Caco-2 (cell line): ENCODE results near the gene SEMA6B. TPM values are rescaled to one million over a fixed set of nuclear protein-coding genes. Genes with fewer than 3 reads are reported as not detected.

Experiments used
- BruUV-seq: library from RNA; stranded (reverse); fragments of 400-500 nt; replicated peaks from 2 replicates; lab custom pipeline; 2021; lab: Mats Ljungman, UMichigan
- CTCF ChIA-PET: fragments of 300-600 bp; sonication (Branson Sonifier 250); formaldehyde crosslinking; loops from one replicate; lab custom pipeline; 2022; ENCODE audit warnings: antibody characterized with exemption; lab: Charles Lee
- POLR2A ChIA-PET: fragments of 300-600 bp; sonication (Branson Sonifier 250); formaldehyde crosslinking; loops from one replicate; lab custom pipeline; 2022; ENCODE audit warnings: antibody characterized with exemption; lab: Charles Lee
- DNase-seq, 2 experiments: peaks; one replicate each; pipeline versions ENCODE4 v3.0.0 to v3.0.0-alpha.2; 2020 to 2022
- H3K27me3 ChIP-seq: replicated peaks from 2 replicates; pipeline ENCODE4 v1.6.0; 2011; ENCODE audit warnings: low read length; ENCODE audit not compliant: control insufficient read depth, insufficient read depth
- H3K36me3 ChIP-seq: 2 replicates; pipeline ENCODE4 v1.5.1; 2011; ENCODE audit warnings: low read length; ENCODE audit not compliant: control insufficient read depth, insufficient read depth
- H3K4me1 ChIP-seq: fragments of 250-450 bp; sonication (Bioruptor Pico); 2 replicates; pipeline ENCODE4 v1.5.1; 2020; ENCODE audit warnings: mild to moderate bottlenecking
- H3K4me3 ChIP-seq: 2 replicates; pipeline ENCODE4 v1.5.1; 2011; ENCODE audit warnings: low read depth, mild to moderate bottlenecking, control low read depth, low read length
- H3K9me3 ChIP-seq: fragments of 250-450 bp; sonication (Bioruptor Pico); 2 replicates; pipeline ENCODE4 v1.5.1; 2020; ENCODE audit warnings: mild to moderate bottlenecking, moderate library complexity
- H3K27ac Mint-ChIP-seq: one replicate; pipeline ENCODE4 v1.8.0; 2022; ENCODE audit warnings: mixed read lengths; ENCODE audit not compliant: unreplicated experiment
- H3K27me3 Mint-ChIP-seq: one replicate; pipeline ENCODE4 v1.8.0; 2022; ENCODE audit warnings: mixed read lengths; ENCODE audit not compliant: insufficient read depth, unreplicated experiment
- H3K36me3 Mint-ChIP-seq: one replicate; pipeline ENCODE4 v1.8.0; 2022; ENCODE audit warnings: mild to moderate bottlenecking, mixed read lengths; ENCODE audit not compliant: insufficient read depth, unreplicated experiment
- H3K4me1 Mint-ChIP-seq: one replicate; pipeline ENCODE4 v1.8.0; 2022; ENCODE audit warnings: low read depth, mixed read lengths; ENCODE audit not compliant: unreplicated experiment
- H3K4me3 Mint-ChIP-seq: one replicate; pipeline ENCODE4 v1.8.0; 2022; ENCODE audit warnings: mild to moderate bottlenecking, moderate library complexity, mixed read lengths; ENCODE audit not compliant: unreplicated experiment
- H3K9me3 Mint-ChIP-seq: one replicate; pipeline ENCODE4 v1.8.0; 2022; ENCODE audit warnings: mixed read lengths; ENCODE audit not compliant: unreplicated experiment
- CTCF ChIP-seq, 2 experiments: fragments of 200-600 bp in 1 of 2; IDR thresholded peaks; 1 replicate in 1 of 2; 2 replicates in 1 of 2; pipeline versions ENCODE4 v1.5.1 to v1.8.0; 2011 to 2022; ENCODE audit warnings: antibody characterized with exemption in 1 of 2, control low read depth in 1 of 2, inconsistent platforms in 1 of 2, low read depth in 1 of 2, low read length in 1 of 2, mild to moderate bottlenecking in 1 of 2, moderate library complexity in 1 of 2; ENCODE audit not compliant: insufficient read depth in 1 of 2, severe bottlenecking in 1 of 2, unreplicated experiment in 1 of 2
- intact Hi-C: fragments of 100-400 bp; cut with micrococcal nuclease; formaldehyde crosslinking; loops from one replicate; pipeline ENCODE4 v1.10.0; 2022; ENCODE audit not compliant: unreplicated experiment
- total RNA-seq: library from RNA; stranded (reverse); gene quantifications from 2 replicates; pipeline ENCODE4 v1.2.3, GENCODE V29; 2022

SEMA6B gene
- total RNA-seq, 1 experiment from 2014 or later, result 0.39 TPM

- H3K36me3 Mint-ChIP-seq, result no peaks in the 10 kb centered on the region
- H3K9me3 Mint-ChIP-seq, result no peaks in the 10 kb centered on the region
- Histone ChIP-seq H3K4me1 (peaks cover 6% of the 10 kb centered on the region), H3K36me3 (no peaks in the 10 kb centered on the region), H3K27me3 (no peaks in the 10 kb centered on the region), H3K9me3 (no peaks in the 10 kb centered on the region), H3K4me3 (peak within 1 kb of the TSS; percentile 18)
- ChIA-PET CTCF (interaction anchor here (0.6 to 1.9 kb wide), 7 partner anchors 10 to 256 kb away, joined by 3 to 9 read pairs (median 4); partner anchors contain the start of genes FEM1A and HDGFL2), POLR2A (interaction anchor here (0.6 to 0.7 kb wide), 3 partner anchors 106 to 256 kb away, joined by 3 to 6 read pairs (median 5); partner anchors contain the start of gene FEM1A)
- no peaks in the 10 kb centered on the region for H3K4me1 Mint-ChIP-seq
- TF ChIP-seq CTCF (IDR thresholded peaks at IDR 0.05; ENCODE audit: insufficient read depth in 1 of 2, low read depth in 1 of 2, low read length in 1 of 2, severe bottlenecking in 1 of 2, unreplicated experiment in 1 of 2), result no peak
- no peaks in the 10 kb centered on the region for H3K27me3 Mint-ChIP-seq
- H3K4me3 Mint-ChIP-seq, result peak within 1 kb of the TSS; percentile 56
- DNase-seq, result peak; percentile 84 to 85
- H3K27ac Mint-ChIP-seq, result no peak within 1 kb of the TSS
- TSS peak; percentile 38 for BruUV-seq
- intact Hi-C loops, result no loop called here
Observed at GRCh38 chr19:4534836-4535658, 24.4 kb downstream of the SEMA6B start, which contains the start of gene PLIN5. Gene PLIN5, minus strand, starts transcription at chr19:4535224. Its CDS starts 1,150 bp downstream, at chr19:4534074.

- CTCF ChIA-PET, result interaction anchor here (1.9 kb wide), 1 partner anchor 62 kb away, joined by 6 read pairs; the partner anchor contains the start of gene HDGFL2
- no peaks in the 10 kb centered on the region for H3K27me3 Mint-ChIP-seq
Observed at GRCh38 chr19:4533835-4534424, 25.6 kb downstream of the SEMA6B start.

More at GRCh38 chr19:4533835-4534424, 25.6 kb downstream of the SEMA6B start:
- Histone ChIP-seq H3K9me3 (no peaks in the 10 kb centered on the region), H3K4me3 (no peak overlapping the region), H3K27me3 (no peaks in the 10 kb centered on the region), H3K36me3 (no peaks in the 10 kb centered on the region), H3K4me1 (peaks cover 4% of the 10 kb centered on the region; the same call in 1 of the 2 replicates)
- no peaks in the 10 kb centered on the region for H3K4me1 Mint-ChIP-seq
- no peaks in the 10 kb centered on the region for H3K9me3 Mint-ChIP-seq
- intact Hi-C loops, result no loop called here
- POLR2A ChIA-PET, result no interaction called here
- DNase-seq, result no peak
- H3K27ac Mint-ChIP-seq, result no peak overlapping the region
- BruUV-seq, result no TSS peak
- H3K36me3 Mint-ChIP-seq, result no peaks in the 10 kb centered on the region
- TF ChIP-seq CTCF (IDR thresholded peaks at IDR 0.05; ENCODE audit: insufficient read depth in 1 of 2, low read depth in 1 of 2, low read length in 1 of 2, severe bottlenecking in 1 of 2, unreplicated experiment in 1 of 2), result no peak
- H3K4me3 Mint-ChIP-seq, result peak overlapping the region; percentile 17
